Ovary (tissue), 9 donors: ENCODE measurements around the gene TBL1Y. TPM values are rescaled to one million over a fixed set of nuclear protein-coding genes. Genes with fewer than 3 reads are reported as not detected.

ENCODE experiments used
- DNase-seq, 5 donors: peaks; one replicate each; pipeline ENCODE4 v3.0.0-alpha.2; 2019 to 2020
- H3K27ac ChIP-seq, 2 donors: fragments of 200-600 bp; one replicate each; pipeline versions ENCODE4 v1.5.1 to v1.8.0; 2019 to 2022
- H3K27me3 ChIP-seq: fragments of 200-600 bp; one replicate; pipeline ENCODE4 v1.8.0; 2022
- H3K36me3 ChIP-seq: fragments of 200-600 bp; sonication (generic); one replicate; pipeline ENCODE4 v1.5.1; 2019
- H3K4me1 ChIP-seq: one replicate; pipeline ENCODE4 v1.8.1; 2013; ENCODE audit warnings: mild to moderate bottlenecking, moderate library complexity; ENCODE audit not compliant: insufficient read depth
- H3K4me3 ChIP-seq: fragments of 200-600 bp; sonication (generic); one replicate; pipeline ENCODE4 v1.5.1; 2017
- H3K9me3 ChIP-seq, 2 donors: fragments of 200-600 bp in 1 of 2; sonication (generic) in 1 of 2; one replicate each; pipeline versions ENCODE4 v1.5.1 to v1.8.1; 2013 to 2019; ENCODE audit warnings: mild to moderate bottlenecking in 1 of 2, moderate library complexity in 1 of 2
- CTCF ChIP-seq, 3 donors: fragments of 450-650 bp in 2 of 3; fragments of 200-600 bp in 1 of 3; IDR thresholded peaks; one replicate each; pipeline versions ENCODE4 v1.5.1 to v1.8.0; 2016 to 2022; ENCODE audit warnings: antibody characterized with exemption in 3 of 3, mild to moderate bottlenecking in 1 of 3
- EP300 ChIP-seq: sonication (generic); formaldehyde crosslinking; IDR thresholded peaks from one replicate; pipeline ENCODE4 v1.6.1; 2017; ENCODE audit warnings: antibody characterized with exemption
- POLR2A ChIP-seq: fragments of 450-650 bp; IDR thresholded peaks from one replicate; pipeline ENCODE4 v1.6.1; 2017; ENCODE audit warnings: antibody characterized with exemption, mild to moderate bottlenecking, moderate library complexity
- WGBS, 3 donors: extraction: QIAGEN DNeasy Blood & Tissue Kit in 1 of 3; methylation state at CpG; one replicate each; pipeline versions ENCODE4 v1.1.5 to v1.1.7; 2013 to 2017; 5-methylcytosine and 5-hydroxymethylcytosine counted together
- intact Hi-C, 4 donors: fragments of 100-400 bp; cut with DNase I; formaldehyde crosslinking; loops; one replicate each; pipeline versions ENCODE4 v1.11.0 to v1.15.1; 2022 to 2023
- polyA plus RNA-seq, 2 donors: library from polyadenylated mRNA; stranded (reverse); fragments of 200-250 nt in 1 of 2; fragments of 350-450 nt in 1 of 2; fragmentation: Illumina TruSeq in 1 of 2; extraction: RNeasy Lipid Tissue Mini Kit (QIAGEN cat#74804) in 1 of 2; gene quantifications; one replicate each; pipeline ENCODE4 v1.2.3, GENCODE V29; 2013 to 2014
- total RNA-seq, 7 donors: library from RNA; depleted of rRNA in 2 of 7; stranded (reverse); fragments of >200 nt in 2 of 7; fragmentation: NEBNext Ultra II Directional in 3 of 7; extraction: Animal tissue kit (Norgen Biotek cat#: 25700) in 3 of 7; gene quantifications; one replicate each; pipeline versions ENCODE4 v1.1.0 to v1.2.4, GENCODE V29; 2016 to 2023
- donor health status: DM: no; HTN: no; CAD: no; lungs with moderate emphysema.
- donor health status: DM: no; HTN: no; CAD: no.
- donor health status: Bipolar disorder and iron deficiency.
- donor health status: DM: yes; HTN: yes; CAD: no.
- donor health status: DM: no; HTN: no; CAD: no.
- donor health status: DM: yes; HTN: yes; CAD: no.

The TBL1Y gene
- total and polyA plus RNA-seq, 9 donors = not detected

GRCh38 chrY:6974971-6975370 lies 64.5 kb downstream of the TBL1Y start:
- intact Hi-C loops = no loop called here

GRCh38 chrY:6977783-6978182 lies 67.3 kb downstream of the TBL1Y start:
- intact Hi-C loops = no loop called here
- no peak for TF ChIP-seq EP300
- TF ChIP-seq POLR2A = no peak
- TF ChIP-seq CTCF (IDR thresholded peaks at IDR 0.05) = no peak
- no peak for DNase-seq
- WGBS, 3 donors = no CpG with 5 or more reads among the region's 5 CpGs
- H3K4me3 ChIP-seq = no peak overlapping the region
- H3K4me1 ChIP-seq = no peaks in the 10 kb centered on the region
- H3K27ac ChIP-seq = no peak overlapping the region
- no peaks in the 10 kb centered on the region for H3K9me3 ChIP-seq
- no peaks in the 10 kb centered on the region for H3K36me3 ChIP-seq
- H3K27me3 ChIP-seq = no peaks in the 10 kb centered on the region

More at GRCh38 chrY:6974971-6975370, 64.5 kb downstream of the TBL1Y start:
- TF ChIP-seq EP300 = no peak
- no peak for TF ChIP-seq CTCF (IDR thresholded peaks at IDR 0.05)
- TF ChIP-seq POLR2A = no peak
- Histone ChIP-seq H3K4me1 (no peaks in the 10 kb centered on the region), H3K27me3 (no peaks in the 10 kb centered on the region), H3K36me3 (no peaks in the 10 kb centered on the region), H3K9me3 (no peaks in the 10 kb centered on the region), H3K4me3 (no peak overlapping the region), H3K27ac (no peak overlapping the region)
- no CpG with 5 or more reads among the region's 4 CpGs for WGBS, 3 donors
- no peak for DNase-seq

- Histone ChIP-seq H3K27me3 (no peaks in the 10 kb centered on the region), H3K4me3 (no peak overlapping the region), H3K4me1 (no peaks in the 10 kb centered on the region), H3K9me3 (no peaks in the 10 kb centered on the region), H3K27ac (no peak overlapping the region), H3K36me3 (no peaks in the 10 kb centered on the region)
- TF ChIP-seq EP300 (no peak), POLR2A (no peak), CTCF (IDR thresholded peaks at IDR 0.05) (no peak)
- DNase-seq = no peak
- intact Hi-C loops = no loop called here
- WGBS, 3 donors = no CpG with 5 or more reads among the region's 3 CpGs
Measured at GRCh38 chrY:6983221-6983620, 72.7 kb downstream of the TBL1Y start.

- Histone ChIP-seq H3K36me3 (no peaks in the 10 kb centered on the region), H3K27ac (no peak overlapping the region), H3K9me3 (no peaks in the 10 kb centered on the region), H3K4me3 (no peak overlapping the region), H3K27me3 (no peaks in the 10 kb centered on the region), H3K4me1 (no peaks in the 10 kb centered on the region)
- no CpG with 5 or more reads among the region's 1 CpG for WGBS, 3 donors
- no peak for DNase-seq
- intact Hi-C loops = no loop called here
- TF ChIP-seq POLR2A = no peak
- TF ChIP-seq EP300 = no peak
- no peak for TF ChIP-seq CTCF (IDR thresholded peaks at IDR 0.05)
Measured at GRCh38 chrY:6987811-6988210, 77.3 kb downstream of the TBL1Y start.
